ENCODE data around the gene ADAMTS9.
"Not testable (repeated sequence)": the region's sequence is repeated elsewhere in the genome, so short reads cannot be mapped to it uniquely, and the experiment has no call there.

The ADAMTS9 gene

DNA sequence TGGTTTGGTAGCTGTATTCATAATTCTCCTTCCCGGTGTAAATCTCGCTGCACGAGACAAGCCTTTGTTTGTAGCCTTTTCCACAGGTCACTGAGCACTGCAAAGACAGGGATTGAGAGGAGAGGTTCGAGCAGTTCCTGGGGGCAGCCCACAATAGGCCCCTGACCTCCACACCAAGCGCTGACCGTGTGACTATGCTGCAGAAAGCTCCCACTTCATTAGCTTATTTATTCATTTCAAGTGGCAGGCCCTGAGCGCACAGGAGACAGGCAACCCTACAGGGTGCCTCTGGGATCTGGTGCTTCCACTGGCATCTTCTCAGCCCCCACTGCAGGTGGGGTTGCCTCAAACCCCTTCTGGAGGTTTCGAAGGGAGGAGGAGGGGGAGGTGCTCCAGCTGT, 140.9 kb downstream of the ADAMTS9 start:
- DNase-seq (ENCODE audit: low read depth in 3 of 3), result no peak

DNA sequence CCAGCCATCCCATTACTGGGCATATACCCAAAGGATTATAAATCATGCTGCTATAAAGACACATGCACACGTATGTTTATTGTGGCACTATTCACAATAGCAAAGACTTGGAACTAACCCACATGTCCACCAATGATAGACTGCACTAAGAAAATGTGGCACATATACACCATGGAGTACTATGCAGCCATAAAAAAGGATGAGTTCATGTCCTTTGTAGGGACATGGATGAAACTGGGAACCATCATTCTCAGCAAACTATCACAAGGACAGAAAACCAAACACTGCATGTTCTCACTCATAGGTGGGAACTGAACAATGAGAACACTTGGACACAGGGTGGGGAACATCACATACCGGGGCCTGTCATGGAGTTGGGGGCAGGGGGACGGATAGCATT, 142.6 kb downstream of the ADAMTS9 start:
- not testable (repeated sequence) for DNase-seq (ENCODE audit: low read depth in 3 of 3)

DNA sequence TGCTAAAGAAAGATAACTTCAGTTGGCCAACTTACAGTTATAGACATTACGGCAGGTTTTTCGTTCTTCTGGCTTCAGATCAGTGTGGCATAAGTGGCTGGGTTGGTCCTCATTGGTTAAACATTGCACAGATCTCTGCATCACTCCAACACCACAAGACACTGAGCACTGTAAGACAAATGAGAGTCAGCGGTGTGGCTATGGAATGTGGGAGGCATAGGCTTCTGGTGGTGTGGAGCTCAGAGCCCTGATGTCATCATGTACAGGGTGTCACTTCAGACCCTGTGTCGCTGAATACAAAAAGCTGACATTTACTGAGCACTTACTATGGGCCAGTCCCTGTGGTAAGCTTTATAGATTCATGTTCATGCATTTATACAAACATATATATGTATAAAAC, 146.0 kb downstream of the ADAMTS9 start:
- DNase-seq (ENCODE audit: low read depth in 3 of 3), result no peak

DNA sequence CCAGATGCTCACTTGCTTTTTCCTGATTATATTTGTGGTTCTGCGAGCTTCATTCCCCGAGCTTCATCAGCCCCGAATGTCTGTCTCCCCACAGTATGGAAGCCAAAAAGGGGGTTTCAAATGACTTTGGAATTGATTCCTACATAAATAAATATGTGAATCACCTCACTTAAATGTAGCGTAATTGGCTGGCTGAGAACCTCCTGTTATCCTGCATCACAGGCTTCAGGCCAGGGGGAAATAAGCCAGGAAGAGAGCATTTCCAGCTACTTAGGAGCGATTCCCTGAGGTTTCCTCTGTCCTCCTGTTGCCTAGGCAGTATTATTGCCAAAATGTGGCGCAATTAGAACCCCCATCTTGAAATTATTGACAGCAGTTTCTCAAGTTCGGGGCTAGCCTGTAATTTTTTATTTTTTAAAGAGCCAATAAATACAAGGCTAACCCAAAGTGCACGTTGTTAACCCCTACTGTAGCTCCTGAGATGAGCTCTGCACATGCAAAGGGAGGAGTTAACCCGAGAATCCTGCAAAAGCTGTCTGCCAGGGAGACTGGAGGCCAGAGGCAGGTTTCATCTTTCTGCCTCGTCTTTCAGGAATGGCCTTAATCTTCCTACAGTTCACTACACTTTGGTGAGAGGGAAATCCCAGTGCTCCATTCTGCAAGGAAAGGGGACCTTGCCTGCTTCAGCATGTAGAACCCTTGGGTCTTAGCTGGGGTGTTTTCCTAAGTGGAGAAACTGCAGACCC, 148.2 kb downstream of the ADAMTS9 start:
- no peak for DNase-seq (ENCODE audit: low read depth in 3 of 3)

DNA sequence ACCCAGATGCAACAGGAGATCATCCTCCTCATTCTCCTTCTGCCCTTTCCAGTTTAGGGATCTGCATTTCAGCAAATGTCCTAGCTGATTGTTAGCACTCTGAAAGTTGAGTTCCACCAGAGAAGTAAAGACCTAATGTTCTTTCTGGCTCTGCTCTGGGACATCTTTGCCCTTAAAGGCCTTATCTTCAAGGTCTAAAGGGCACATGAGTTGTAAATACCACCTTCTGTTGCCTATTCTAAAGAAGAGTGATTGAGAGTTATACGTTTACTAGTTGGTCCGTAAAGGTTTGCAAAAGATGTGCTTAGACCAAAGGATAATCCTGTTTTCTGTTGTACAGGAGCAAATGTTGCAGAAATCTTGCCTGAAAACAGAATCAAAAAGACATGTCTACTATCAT, 151.6 kb downstream of the ADAMTS9 start:
- no peak for DNase-seq (ENCODE audit: low read depth in 3 of 3)

DNA sequence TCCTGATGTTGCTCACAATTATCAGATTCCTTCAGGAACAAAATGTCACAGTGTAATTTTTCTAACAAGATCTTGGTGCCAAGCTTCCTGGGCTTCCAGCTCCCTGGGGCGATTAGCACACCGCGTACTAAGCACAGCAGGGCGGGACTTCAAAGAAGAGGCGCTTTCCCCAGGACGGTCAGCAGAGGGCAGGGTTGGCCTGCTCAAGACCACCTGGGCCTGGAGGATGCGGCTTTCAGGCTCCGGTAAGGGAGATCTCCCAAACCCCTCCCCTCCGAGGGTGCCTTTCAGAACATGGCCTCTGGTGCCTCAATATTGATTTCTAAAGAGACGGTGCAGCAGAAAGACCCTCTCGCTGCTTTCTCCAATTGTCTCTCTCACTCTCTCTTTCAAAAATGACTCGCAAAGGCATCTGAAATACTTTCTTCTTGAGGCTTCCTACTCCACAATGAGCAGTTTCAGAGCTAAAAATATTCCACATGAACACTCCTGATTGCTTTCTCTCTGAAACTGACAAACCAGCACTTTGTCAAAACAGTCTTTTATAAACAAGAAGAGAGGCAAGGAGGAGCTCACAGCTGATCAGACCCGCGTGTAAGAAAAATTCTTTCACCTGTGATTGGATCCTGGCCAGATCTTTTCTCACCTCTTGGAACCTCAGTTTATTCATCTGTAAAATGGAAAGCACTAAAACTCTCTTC, 154.0 kb downstream of the ADAMTS9 start:
- DNase-seq (ENCODE audit: low read depth in 3 of 3), result peak in 1 of 3 experiments; percentile 3

DNA sequence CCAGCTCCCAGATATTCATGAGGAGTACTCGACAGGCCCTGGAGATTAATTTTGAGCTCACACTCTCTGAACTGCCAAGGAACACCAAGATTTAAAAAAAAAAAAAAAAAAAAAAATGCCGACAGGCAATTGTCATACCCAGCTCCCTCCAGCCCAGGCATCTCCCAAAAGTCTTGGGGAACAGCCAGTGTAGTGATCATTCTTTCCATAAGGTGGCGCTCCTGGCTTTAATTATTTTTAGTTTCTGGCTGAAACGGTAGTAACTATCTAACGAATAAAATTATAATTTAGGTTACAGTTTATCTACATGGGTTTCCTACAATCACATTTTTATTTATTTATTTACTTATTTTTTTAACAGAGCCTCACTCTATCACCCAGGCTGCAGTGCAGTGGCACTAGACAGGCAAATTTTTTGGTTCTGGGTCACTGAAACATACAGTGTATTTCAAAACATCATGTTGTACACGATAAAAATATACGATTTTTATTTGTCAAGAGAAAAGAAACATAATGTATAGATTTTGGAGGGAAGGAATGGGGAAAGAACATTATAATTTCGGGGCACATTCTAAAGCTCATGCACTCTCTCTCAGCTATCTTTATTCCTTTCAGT, 157.3 kb downstream of the ADAMTS9 start:
- no peak for DNase-seq (ENCODE audit: low read depth in 3 of 3)

DNA sequence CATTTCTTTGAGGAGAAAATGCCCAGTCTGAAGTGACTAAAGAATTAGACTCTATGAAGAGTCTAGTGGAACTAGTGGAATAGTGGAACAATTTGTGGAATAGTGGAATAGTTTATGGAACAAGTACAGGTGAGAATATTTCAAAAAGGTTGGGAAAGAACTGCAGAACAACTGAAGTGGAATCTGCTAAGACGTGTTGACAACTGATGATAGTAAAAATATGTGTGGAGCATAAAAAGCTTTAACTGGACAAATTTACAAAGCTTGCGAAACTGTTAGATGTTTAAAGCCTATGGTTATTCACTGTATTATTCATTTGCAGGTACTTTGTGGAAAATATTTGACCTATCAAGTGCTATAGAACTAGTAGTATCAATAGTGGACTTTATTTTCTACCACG, 164.5 kb downstream of the ADAMTS9 start:
- DNase-seq (ENCODE audit: low read depth in 3 of 3), result no peak

DNA sequence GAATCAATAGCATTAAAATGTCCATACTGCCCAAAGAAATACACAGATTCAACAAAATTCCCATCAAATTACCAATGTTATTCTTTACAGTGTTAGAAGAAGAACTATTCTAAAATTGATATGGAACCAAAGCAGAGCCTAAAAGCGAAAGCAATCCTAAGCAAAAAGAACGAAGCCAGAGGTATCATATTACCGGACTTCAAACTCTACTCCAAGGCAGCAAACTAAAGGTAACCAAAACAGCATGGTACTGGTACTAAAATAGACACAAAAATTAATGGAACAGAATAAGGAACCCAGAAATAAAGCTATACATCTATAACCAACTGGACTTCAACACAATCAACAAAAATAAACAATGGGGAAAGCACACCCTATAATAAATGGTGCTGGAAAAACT, 167.5 kb downstream of the ADAMTS9 start:
- DNase-seq (ENCODE audit: low read depth in 3 of 3), result no peak

DNA sequence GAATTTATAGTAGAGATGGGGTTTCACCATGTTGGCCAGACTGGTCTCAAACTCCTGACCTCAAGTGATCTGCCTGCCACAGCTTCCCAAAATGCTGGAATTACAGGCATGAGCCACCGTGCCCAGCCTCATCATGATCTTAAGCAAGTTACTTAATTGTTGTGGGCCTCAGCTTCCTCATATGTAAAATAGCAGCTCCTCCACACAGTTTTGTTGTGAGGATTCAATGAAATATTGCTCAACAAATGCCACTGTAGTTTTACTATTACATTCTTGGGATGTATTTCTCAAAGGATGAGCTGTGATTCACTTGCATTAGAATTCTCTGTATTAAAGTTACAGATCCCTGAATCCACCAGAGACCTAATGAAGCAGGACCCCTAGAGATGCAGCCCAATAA, 168.8 kb downstream of the ADAMTS9 start:
- no peak for DNase-seq (ENCODE audit: low read depth in 3 of 3)

DNA sequence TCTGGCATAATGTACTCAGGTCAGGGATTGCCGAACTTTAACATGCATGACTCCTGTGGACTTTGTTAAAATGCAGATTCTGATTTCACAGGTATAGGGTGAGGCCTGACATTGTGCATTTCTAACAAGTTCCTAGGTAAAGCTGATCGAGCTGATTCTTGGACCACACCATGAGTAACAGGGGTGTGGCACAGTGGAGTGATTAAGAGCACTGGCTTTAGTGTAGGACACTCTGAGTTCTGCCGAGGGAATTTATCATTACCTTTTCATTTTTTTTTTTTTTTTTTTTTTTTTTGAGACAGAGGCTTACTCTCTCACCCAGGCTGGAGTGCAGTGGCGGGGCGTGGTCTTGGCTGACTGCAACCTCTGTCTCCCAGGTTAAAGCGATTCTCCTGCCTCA, 169.3 kb downstream of the ADAMTS9 start:
- DNase-seq (ENCODE audit: low read depth in 3 of 3), result no peak

DNA sequence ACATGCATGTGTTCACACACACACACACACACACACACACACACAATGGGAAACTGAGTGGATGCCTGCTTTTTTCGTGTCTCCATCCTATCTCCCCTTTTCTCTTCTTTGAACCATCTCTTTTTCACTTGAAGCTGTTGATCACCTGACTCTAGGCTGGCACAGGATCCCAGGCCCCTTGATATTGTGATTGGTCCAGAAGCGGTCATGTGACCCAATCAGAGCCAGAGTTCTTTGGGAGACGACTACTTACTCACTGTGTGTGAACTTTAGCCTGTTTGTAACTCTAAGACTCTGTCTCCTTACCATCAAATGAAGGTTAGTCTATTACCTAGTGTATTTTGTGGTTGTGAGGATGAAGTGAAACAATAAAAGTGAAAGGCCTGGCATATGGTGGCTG, 172.9 kb downstream of the ADAMTS9 start:
- DNase-seq (ENCODE audit: low read depth in 3 of 3), result no peak

DNA sequence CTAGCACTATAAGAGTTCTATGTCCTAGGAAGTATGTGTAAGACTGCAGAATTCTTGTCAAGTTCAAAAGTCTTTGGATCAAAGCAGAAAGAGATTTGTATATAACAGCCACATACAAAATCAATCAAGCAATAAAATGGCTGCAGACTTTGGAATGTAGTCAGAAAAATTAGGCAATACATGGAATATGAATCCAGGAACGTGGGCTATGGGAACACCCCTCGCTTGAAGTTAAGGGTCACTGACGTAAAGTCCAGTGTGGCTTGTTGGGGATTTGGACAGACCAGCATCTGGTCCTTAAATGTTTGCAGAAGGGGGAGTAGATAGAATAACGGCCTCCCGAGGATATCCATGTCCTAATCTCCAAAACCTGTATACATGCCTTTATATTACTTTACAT, 178.6 kb downstream of the ADAMTS9 start:
- no peak for DNase-seq (ENCODE audit: low read depth in 3 of 3)

DNA sequence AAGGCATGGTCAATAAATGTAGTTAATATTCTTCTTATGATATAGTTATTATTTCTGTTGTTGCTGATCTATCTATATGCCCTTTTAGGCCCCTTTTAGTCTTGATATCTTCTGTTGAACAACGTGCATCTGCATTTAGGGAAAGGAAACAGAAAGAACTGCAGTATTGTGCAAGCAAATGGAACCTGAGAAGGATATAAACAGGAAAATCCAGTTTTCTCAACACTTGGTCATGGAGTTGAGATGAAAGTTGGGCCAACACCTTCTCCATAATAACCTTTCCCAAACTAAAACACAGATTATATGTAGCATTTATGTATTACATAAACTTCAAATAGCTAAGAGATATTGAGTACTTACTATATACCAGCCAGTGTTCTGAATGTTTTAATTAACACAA, 179.7 kb downstream of the ADAMTS9 start:
- DNase-seq (ENCODE audit: low read depth in 3 of 3), result no peak

DNA sequence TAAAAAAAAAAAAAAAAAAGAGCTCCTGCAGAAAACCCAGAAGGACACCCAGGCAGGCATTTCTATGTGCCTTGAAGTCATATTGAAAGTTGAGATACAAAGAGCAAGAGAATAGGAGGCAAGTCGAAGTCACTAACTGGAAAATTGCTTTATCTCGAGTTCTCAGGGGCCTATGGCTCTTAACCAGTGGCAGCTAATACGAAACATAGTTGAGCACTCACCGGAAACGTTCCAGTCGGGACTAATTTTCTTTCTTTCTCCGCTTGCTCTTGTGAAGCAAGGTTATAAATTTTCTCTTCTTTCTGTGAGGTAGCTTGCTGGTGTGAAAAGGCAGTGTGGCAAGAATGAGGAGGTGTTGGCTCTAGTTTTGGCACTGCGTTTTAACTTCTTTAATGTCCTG, 181.5 kb downstream of the ADAMTS9 start:
- no peak for DNase-seq (ENCODE audit: low read depth in 3 of 3)

DNA sequence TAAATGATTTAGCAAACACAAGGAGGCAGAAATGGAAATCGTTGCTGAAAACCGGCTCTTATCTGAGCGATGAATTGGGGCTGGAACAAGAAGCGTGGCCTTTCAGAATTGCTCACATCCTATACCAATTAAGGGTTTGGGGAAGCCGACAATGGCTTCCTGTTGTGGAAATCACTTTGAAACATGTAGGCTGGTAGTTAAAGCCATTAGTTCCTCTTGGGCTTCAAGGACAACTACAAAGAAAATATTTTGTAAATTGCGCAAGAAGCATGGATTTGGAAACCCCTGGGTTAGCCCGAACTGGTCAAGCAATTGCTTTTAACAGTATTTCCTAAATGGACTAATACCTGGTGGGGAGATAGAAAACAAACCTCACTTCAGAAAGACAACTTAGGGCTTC, 182.4 kb downstream of the ADAMTS9 start:
- DNase-seq (ENCODE audit: low read depth in 3 of 3), result no peak

DNA sequence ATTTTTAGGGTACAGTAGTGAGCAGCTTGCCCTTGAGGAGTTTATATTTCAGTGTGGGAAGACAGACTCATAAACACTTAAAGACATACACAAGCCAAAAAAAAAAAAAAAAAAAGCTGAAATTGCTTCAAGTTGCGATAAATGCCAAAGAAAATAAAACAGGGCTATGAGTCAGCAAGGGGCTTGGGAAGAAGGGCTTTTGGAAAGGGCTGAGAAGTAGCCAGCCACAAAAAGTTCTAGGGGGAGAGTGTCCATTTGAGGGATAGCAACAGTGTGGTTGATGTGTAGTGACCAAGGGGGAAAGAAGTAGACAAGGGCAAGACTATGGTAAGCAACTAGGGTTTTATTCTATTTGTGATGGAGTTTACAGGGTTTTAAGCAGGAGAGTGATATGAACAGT, 185.5 kb downstream of the ADAMTS9 start:
- DNase-seq (ENCODE audit: low read depth in 3 of 3), result no peak

DNA sequence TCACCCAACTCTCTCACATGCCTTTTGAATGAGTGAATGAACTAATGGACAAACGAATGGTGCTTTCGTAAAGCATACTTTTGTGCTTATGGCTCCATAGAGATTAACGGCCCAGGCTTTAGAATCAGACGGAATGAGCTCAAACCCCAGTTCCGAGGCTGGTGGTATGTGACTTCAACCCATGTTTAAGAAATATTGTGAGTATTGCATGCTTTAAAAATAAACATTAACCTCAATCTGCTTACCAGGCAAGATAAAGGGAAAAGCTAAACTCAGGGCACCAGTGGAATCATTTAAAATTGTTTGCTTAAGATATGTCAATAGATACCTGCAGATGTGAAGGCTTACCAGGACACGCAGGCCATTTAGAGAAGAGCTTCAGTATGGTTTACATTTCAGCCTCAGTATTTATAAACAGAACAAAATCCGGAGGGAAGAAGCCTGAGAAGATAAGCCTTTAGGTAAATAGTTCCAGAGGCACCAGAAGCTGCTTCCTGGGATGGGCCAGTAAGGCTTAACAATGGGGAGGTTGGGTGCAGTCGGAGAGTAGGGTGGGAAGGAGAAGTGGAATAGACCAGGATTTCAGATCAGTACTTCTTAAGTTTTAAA, 186.4 kb downstream of the ADAMTS9 start:
- no peak for DNase-seq (ENCODE audit: low read depth in 3 of 3)

DNA sequence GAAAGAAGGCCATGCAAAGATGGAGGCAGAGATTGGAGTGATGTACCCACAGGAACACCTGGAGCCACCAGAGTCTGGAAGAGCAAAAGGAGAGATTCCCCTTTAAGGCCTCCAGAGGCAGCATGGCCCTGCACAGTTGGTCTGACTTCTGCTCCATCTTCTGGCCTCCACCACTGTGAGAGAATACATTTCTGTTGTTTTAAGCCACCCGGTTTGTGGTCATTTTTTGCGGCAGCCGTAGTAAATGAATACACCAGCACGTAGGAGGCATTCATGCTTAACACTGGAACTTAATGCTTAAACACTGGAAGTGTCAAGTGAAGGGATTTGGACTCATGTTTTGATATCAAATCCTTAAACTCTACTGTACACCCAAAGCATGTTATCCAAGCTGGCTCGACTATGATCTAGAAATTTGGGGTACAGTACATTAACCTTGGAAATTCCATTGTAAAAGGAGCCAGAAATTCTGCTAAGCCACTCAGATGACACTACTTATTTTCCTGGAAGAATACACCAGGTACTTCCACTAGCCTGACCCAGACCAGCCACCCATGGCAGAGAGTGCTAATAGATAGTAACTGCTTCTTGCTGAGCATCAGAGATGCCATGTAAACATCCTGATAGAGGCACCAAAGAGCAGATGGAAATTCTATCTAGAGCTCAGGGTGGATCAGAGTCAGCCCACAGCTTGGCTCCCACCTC, 190.9 kb downstream of the ADAMTS9 start:
- DNase-seq (ENCODE audit: low read depth in 3 of 3), result no peak

DNA sequence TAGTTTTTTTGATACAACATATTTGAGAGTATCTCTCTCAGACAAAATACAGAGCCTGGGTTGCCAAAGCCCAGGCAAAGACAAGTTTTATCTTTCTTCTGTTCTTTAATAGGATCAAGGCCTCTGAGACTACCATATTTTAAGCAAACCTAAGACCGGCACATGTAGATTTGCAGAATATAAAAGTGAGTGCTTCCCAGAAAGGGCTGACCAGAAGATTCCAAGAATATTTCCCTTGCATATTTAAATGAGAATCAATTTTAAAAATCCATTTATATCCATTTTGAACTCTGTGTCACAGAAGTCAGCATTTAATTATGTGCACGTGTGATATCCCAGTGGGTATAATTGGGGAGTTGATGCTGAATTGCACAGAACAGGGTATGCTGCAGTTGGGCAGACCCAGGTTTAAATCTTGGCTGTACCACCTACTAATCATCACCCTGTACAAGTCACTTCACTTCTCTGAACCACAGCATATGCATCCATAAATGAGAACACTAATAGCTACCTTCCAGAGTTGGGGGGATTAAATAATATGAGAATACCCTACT, 191.9 kb downstream of the ADAMTS9 start:
- DNase-seq (ENCODE audit: low read depth in 3 of 3), result no peak

DNA sequence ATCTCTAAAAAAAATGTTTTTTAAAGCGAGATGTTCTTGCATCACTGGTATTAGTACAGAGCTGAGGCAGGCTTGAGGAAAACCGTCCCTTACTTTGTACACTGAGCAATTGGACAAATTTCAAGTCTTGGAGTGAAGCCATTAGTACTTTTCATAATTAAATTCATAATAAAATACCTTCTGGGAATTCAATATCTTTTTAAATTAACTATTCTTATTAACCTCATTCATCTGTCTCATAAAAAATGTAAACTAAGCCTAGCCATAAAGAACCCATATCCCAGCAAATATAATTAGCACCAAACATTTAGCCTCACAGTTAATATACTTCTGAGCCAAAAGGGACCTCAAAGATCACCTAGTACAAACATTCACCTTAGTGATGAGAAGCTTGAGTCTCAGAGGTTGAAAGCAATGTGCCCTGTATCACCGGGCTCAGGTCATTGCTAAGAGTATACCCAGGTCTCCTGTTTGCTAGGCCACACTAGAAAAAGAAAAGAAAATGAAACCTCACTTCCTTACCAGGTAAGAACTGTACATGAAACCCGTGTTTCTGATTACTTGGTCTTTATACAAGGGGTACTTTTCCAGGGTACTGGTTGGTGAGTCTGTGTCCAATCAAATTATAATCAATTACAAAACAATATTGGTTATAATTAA, 192.5 kb downstream of the ADAMTS9 start:
- no peak for DNase-seq (ENCODE audit: low read depth in 3 of 3)

Measured in stimulated activated CD4-positive, alpha-beta T cell treated with anti-CD3 and anti-CD28 coated beads, TNF-alpha, amount 100 ng/mL, for 4 hours (primary cell).